ENCODE data around the gene EVX2.

GRCh38 chr2:176129813-176130146, 46.0 kb upstream of the EVX2 start:
- TF ChIP-seq ELF4 (IDR thresholded peaks at IDR 0.05) (no peak), NFRKB (IDR thresholded peaks at IDR 0.05) (no peak), ARNT (IDR thresholded peaks at IDR 0.05) (no peak), SP1 (IDR thresholded peaks at IDR 0.05) (no peak), ZNF384 (IDR thresholded peaks at IDR 0.05) (no peak), BHLHE40 (IDR thresholded peaks at IDR 0.05; ENCODE audit: borderline replicate concordance) (no peak), SUZ12 (IDR thresholded peaks at IDR 0.05) (no peak), FOXK2 (IDR thresholded peaks at IDR 0.05) (no peak), L3MBTL2 (conservative IDR thresholded peaks at IDR 0.05) (no peak)

Data from HEK293T (cell line).